H1 (cell line): ENCODE results near the gene BCAS1.

Source experiments
- CREB1 ChIP-seq: IDR thresholded peaks from 2 replicates; pipeline ENCODE4 v1.6.1; 2012; ENCODE audit warnings: inconsistent platforms
- CTCF ChIP-seq, 3 experiments: IDR thresholded peaks; 1 replicate in 2 of 3; 2 replicates in 1 of 3; pipeline versions ENCODE4 v1.5.1 to v1.6.1; 2011; ENCODE audit warnings: low read length in 3 of 3, mild to moderate bottlenecking in 3 of 3, inconsistent platforms in 2 of 3, low read depth in 1 of 3, moderate library complexity in 1 of 3; ENCODE audit not compliant: insufficient read depth in 1 of 3; ENCODE audit errors: control extremely low read depth in 1 of 3
- EGR1 ChIP-seq: IDR thresholded peaks from 2 replicates; pipeline ENCODE4 v1.6.1; 2011; ENCODE audit warnings: low read depth, low read length, borderline replicate concordance
- EZH2 ChIP-seq: fragments of 200-600 bp; sonication (generic); IDR thresholded peaks from 2 replicates; pipeline ENCODE4 v1.7.1; 2012; ENCODE audit warnings: low read depth, mild to moderate bottlenecking, moderate library complexity, low read length, inconsistent platforms; ENCODE audit not compliant: severe bottlenecking
- POLR2A ChIP-seq, 2 experiments: IDR thresholded peaks; 1 replicate in 1 of 2; 2 replicates in 1 of 2; pipeline ENCODE4 v1.6.1; 2011; ENCODE audit warnings: low read depth in 2 of 2, low read length in 2 of 2, mild to moderate bottlenecking in 2 of 2; ENCODE audit errors: control extremely low read depth in 1 of 2
- SIX5 ChIP-seq: IDR thresholded peaks from 2 replicates; pipeline ENCODE4 v1.6.1; 2011; ENCODE audit warnings: mild to moderate bottlenecking, low read depth, low read length
- TAF1 ChIP-seq: IDR thresholded peaks from 2 replicates; pipeline ENCODE4 v1.6.1; 2011; ENCODE audit warnings: mild to moderate bottlenecking, low read depth, low read length

GRCh38 chr20:53914091-53914780 is 156.2 kb downstream of the BCAS1 start:
- TF ChIP-seq CTCF (IDR thresholded peaks at IDR 0.05; ENCODE audit: control extremely low read depth in 1 of 3, insufficient read depth in 1 of 3, low read depth in 1 of 3, low read length in 3 of 3) (no peak), SIX5 (no peak), POLR2A (IDR thresholded peaks at IDR 0.05; ENCODE audit: control extremely low read depth in 1 of 2, low read depth in 2 of 2, low read length in 2 of 2) (no peak), TAF1 (no peak), EZH2 (no peak), EGR1 (no peak), CREB1 (no peak)
